IPS-18c (cell line): ENCODE data around the gene RHEX.

Source experiments
- H3K4me3 ChIP-seq: 2 replicates; pipeline ENCODE4 v1.7.0; 2013; ENCODE audit warnings: low read depth, mild to moderate bottlenecking, low read length, moderate library complexity; ENCODE audit not compliant: insufficient read depth
- H3K9me3 ChIP-seq: one replicate; pipeline ENCODE4 v1.6.1; 2013; ENCODE audit warnings: mild to moderate bottlenecking, low read length, moderate library complexity; ENCODE audit not compliant: control insufficient read depth, insufficient read depth

The RHEX gene

GRCh38 chr1:206117151-206117948 lies 64.4 kb downstream of the RHEX start, which contains the start of gene AVPR1B:
Gene AVPR1B (minus strand): TSS chr1:206117388. CDS start chr1:206116890, 498 bp downstream.
- Histone ChIP-seq H3K9me3 (peaks cover 2% of the 10 kb centered on the region), H3K4me3 (peak within 1 kb of the TSS; percentile 71)

GRCh38 chr1:206120406-206120805 lies 67.4 kb downstream of the RHEX start:
- peaks cover 2% of the 10 kb centered on the region for H3K9me3 ChIP-seq
- no peak overlapping the region for H3K4me3 ChIP-seq

GRCh38 chr1:206121269-206121668 lies 68.3 kb downstream of the RHEX start:
- Histone ChIP-seq H3K9me3 (peaks cover 2% of the 10 kb centered on the region), H3K4me3 (no peak overlapping the region)

- Histone ChIP-seq H3K9me3 (peaks cover 2% of the 10 kb centered on the region), H3K4me3 (no peak overlapping the region)
These were observed 69.7 kb downstream of the RHEX start for GRCh38 chr1:206122686-206123085.

GRCh38 chr1:206125346-206125745 lies 72.4 kb downstream of the RHEX start:
- no peak overlapping the region for H3K4me3 ChIP-seq
- peaks cover 2% of the 10 kb centered on the region for H3K9me3 ChIP-seq

GRCh38 chr1:206127336-206127735 lies 74.4 kb downstream of the RHEX start:
- Histone ChIP-seq H3K4me3 (no peak overlapping the region), H3K9me3 (peaks cover 2% of the 10 kb centered on the region)

GRCh38 chr1:206128196-206128595 lies 75.2 kb downstream of the RHEX start:
- peaks cover 2% of the 10 kb centered on the region for H3K9me3 ChIP-seq

GRCh38 chr1:206131037-206131436 lies 78.1 kb downstream of the RHEX start:
- H3K4me3 ChIP-seq, result no peak overlapping the region
- H3K9me3 ChIP-seq, result peaks cover 2% of the 10 kb centered on the region

More at GRCh38 chr1:206128196-206128595, 75.2 kb downstream of the RHEX start:
- H3K4me3 ChIP-seq, result no peak overlapping the region

- H3K4me3 ChIP-seq, result no peak overlapping the region
These were observed 80.9 kb downstream of the RHEX start for GRCh38 chr1:206133751-206134415.

GRCh38 chr1:206135248-206135647 lies 82.3 kb downstream of the RHEX start:
- peaks cover 2% of the 10 kb centered on the region for H3K9me3 ChIP-seq
- no peak overlapping the region for H3K4me3 ChIP-seq

More at GRCh38 chr1:206133751-206134415, 80.9 kb downstream of the RHEX start:
- H3K9me3 ChIP-seq, result peaks cover 2% of the 10 kb centered on the region

GRCh38 chr1:206136241-206136640 lies 83.3 kb downstream of the RHEX start:
- Histone ChIP-seq H3K9me3 (no peaks in the 10 kb centered on the region), H3K4me3 (no peak overlapping the region)

GRCh38 chr1:206142011-206142410 lies 89.0 kb downstream of the RHEX start:
- no peak overlapping the region for H3K4me3 ChIP-seq
- no peaks in the 10 kb centered on the region for H3K9me3 ChIP-seq

GRCh38 chr1:206142770-206143169 lies 89.8 kb downstream of the RHEX start:
- Histone ChIP-seq H3K9me3 (no peaks in the 10 kb centered on the region), H3K4me3 (no peak overlapping the region)

- Histone ChIP-seq H3K4me3 (no peak overlapping the region), H3K9me3 (no peaks in the 10 kb centered on the region)
These were observed 90.7 kb downstream of the RHEX start for GRCh38 chr1:206143537-206144172.

GRCh38 chr1:206144605-206145004 lies 91.6 kb downstream of the RHEX start:
- Histone ChIP-seq H3K4me3 (no peak overlapping the region), H3K9me3 (no peaks in the 10 kb centered on the region)

- H3K9me3 ChIP-seq, result no peaks in the 10 kb centered on the region
- H3K4me3 ChIP-seq, result no peak overlapping the region
These were observed 92.9 kb downstream of the RHEX start for GRCh38 chr1:206145771-206146290.
